Body of pancreas (tissue), 4 donors: ENCODE measurements around the gene CYP2W1.

Experiments used
- CTCF ChIP-seq, 7 experiments: fragments of 450-650 bp in 4 of 7; fragments of 200-600 bp in 3 of 7; sonication (generic) in 3 of 7; IDR thresholded peaks; one replicate each; pipeline ENCODE4 v1.5.1; 2016 to 2019; ENCODE audit warnings: antibody characterized with exemption in 7 of 7
- POLR2A ChIP-seq, 3 donors: fragments of 450-650 bp; IDR thresholded peaks; one replicate each; pipeline ENCODE4 v1.6.1; 2016; ENCODE audit warnings: antibody characterized with exemption in 3 of 3, mild to moderate bottlenecking in 2 of 3

GRCh38 chr7:984361-985126, 1.6 kb downstream of the CYP2W1 start:
- TF ChIP-seq CTCF (IDR thresholded peaks at IDR 0.05) = no peak
- no peak for TF ChIP-seq POLR2A (IDR thresholded peaks at IDR 0.05)
